ENCODE measurements around the gene TCIRG1. TPM values are rescaled to one million over a fixed set of nuclear protein-coding genes. Genes with fewer than 3 reads are reported as not detected.
A peak's percentile ranks its signal among the peaks of the same experiment; 100 is the strongest.

Gene TCIRG1
- polyA plus RNA-seq, 2 of the 4 experiments (the other 2 are of a cell fraction): 36.3 to 120 TPM

GRCh38 chr11:68014157-68014946, 24.5 kb upstream of the TCIRG1 start:
- H3K4me1 ChIP-seq: peaks cover 83% of the 10 kb centered on the region
- H3K4me2 ChIP-seq: peak overlapping the region; percentile 96
- WGBS (ENCODE audit: missing lambda C conversion rate): 0% methylated on average over 12 of the region's 16 CpGs
- FAIRE-seq (peak; percentile 94), DNase-seq (ENCODE audit: low read depth in 1 of 2, low spot score in 1 of 2) (peak; percentile 89 to 100), ATAC-seq (peak; percentile 49 to 59)
- H3K27ac ChIP-seq: peak overlapping the region; percentile 99 to 100
- POLR2A ChIA-PET: interaction anchor here (0.8 to 3.8 kb wide), 8 partner anchors 9 to 29 kb away, joined by 3 to 37 read pairs (median 6); partner anchors contain the start of gene NDUFS8
- H3K9me3 ChIP-seq: no peaks in the 10 kb centered on the region
- peak overlapping the region; percentile 8; the same call in 2 of the 3 replicates for H3K4me3 ChIP-seq
- CTCF ChIA-PET: interaction anchor here (0.9 to 3.9 kb wide), 9 partner anchors 8 to 195 kb away, joined by 3 to 23 read pairs (median 4); partner anchors contain the start of gene UNC93B1
- TF ChIP-seq ESRRA (IDR thresholded peaks at IDR 0.05; ENCODE audit: borderline replicate concordance, low read length) (no peak; the same call in 1 of the 2 replicates), CHD2 (IDR thresholded peaks at IDR 0.05; ENCODE audit: low read length, partially characterized antibody) (no peak), EP300 (IDR thresholded peaks at IDR 0.05) (peak; percentile 84 to 93; a peak in 4 of 5 replicates), NFE2L2 (conservative IDR thresholded peaks at IDR 0.05; ENCODE audit: low read length) (no peak; the same call in 1 of the 2 replicates), EHF (CRISPR knock-in tag; IDR thresholded peaks at IDR 0.05) (peak; percentile 92; the same call in 1 of the 2 replicates), ZSCAN20 (CRISPR knock-in tag; IDR thresholded peaks at IDR 0.05) (peak; percentile 88), SREBF2 (IDR thresholded peaks at IDR 0.05) (no peak), HEYL (CRISPR knock-in tag; IDR thresholded peaks at IDR 0.05) (peak; percentile 48; the same call in 1 of the 2 replicates), FOXS1 (CRISPR knock-in tag; IDR thresholded peaks at IDR 0.05) (peak; percentile 77), SMC3 (IDR thresholded peaks at IDR 0.05) (peak; percentile 26; the same call in 2 of the 3 replicates), HES2 (IDR thresholded peaks at IDR 0.05) (no peak), BCL3 (IDR thresholded peaks at IDR 0.05) (peak; percentile 84; the same call in 1 of the 3 replicates), CTCF (IDR thresholded peaks at IDR 0.05) (no peak), FOSL2 (IDR thresholded peaks at IDR 0.05) (peak; percentile 86), FOSL2 (CRISPR knock-in tag; IDR thresholded peaks at IDR 0.05) (peak; percentile 97), POLR2AphosphoS2 (conservative IDR thresholded peaks at IDR 0.05; ENCODE audit: low read length) (peak; percentile 67; the same call in 1 of the 2 replicates), ZFP36 (IDR thresholded peaks at IDR 0.05; ENCODE audit: borderline replicate concordance, partially characterized antibody) (peak; percentile 100), RAD21 (conservative IDR thresholded peaks at IDR 0.05 in 1 of 2, IDR thresholded peaks at IDR 0.05 in 1 of 2) (peak in 1 of 2 experiments; percentile 5; a peak in 2 of 5 replicates), HOXB5 (CRISPR knock-in tag; IDR thresholded peaks at IDR 0.05) (peak; percentile 73; the same call in 1 of the 2 replicates), MAX (IDR thresholded peaks at IDR 0.05) (peak; percentile 89), REST (IDR thresholded peaks at IDR 0.05) (no peak), TP53 (CRISPR knock-in tag; IDR thresholded peaks at IDR 0.05) (no peak), RCOR1 (IDR thresholded peaks at IDR 0.05; ENCODE audit: low read depth, low read length) (0 out of 2 replicates have a peak, but pooled peaks have one; percentile 88), KDM1A (IDR thresholded peaks at IDR 0.05; ENCODE audit: low read depth) (no peak; the same call in 1 of the 2 replicates), CEBPB (IDR thresholded peaks at IDR 0.05) (peak; percentile 7 to 49; a peak in 1 of 4 replicates), ATOH8 (CRISPR knock-in tag; IDR thresholded peaks at IDR 0.05; ENCODE audit: low read depth) (no peak), JUNB (IDR thresholded peaks at IDR 0.05) (peak; percentile 77), MAZ (IDR thresholded peaks at IDR 0.05; ENCODE audit: borderline replicate concordance, low read depth, low read length) (no peak), CHD4 (IDR thresholded peaks at IDR 0.05; ENCODE audit: borderline replicate concordance) (no peak), PBX3 (IDR thresholded peaks at IDR 0.05) (peak; percentile 72; the same call in 1 of the 2 replicates)

Measured in A549 (cell line).